HUES64 (cell line): ENCODE measurements around the gene USP49.
A peak's percentile ranks its signal among the peaks of the same experiment; 100 is the strongest.

Source experiments
- H3K27ac ChIP-seq: 2 replicates; pipeline ENCODE4 v1.7.0; 2013; ENCODE audit warnings: low read depth, low read length, inconsistent platforms
- H3K27me3 ChIP-seq: 2 replicates; pipeline ENCODE4 v1.6.1; 2013; ENCODE audit warnings: mild to moderate bottlenecking, low read length; ENCODE audit not compliant: insufficient read depth
- H3K36me3 ChIP-seq: 2 replicates; pipeline ENCODE4 v1.6.1; 2013; ENCODE audit warnings: mild to moderate bottlenecking, low read length; ENCODE audit not compliant: insufficient read depth
- H3K4me1 ChIP-seq: 2 replicates; pipeline ENCODE4 v1.6.1; 2013; ENCODE audit warnings: mild to moderate bottlenecking, low read length, moderate library complexity; ENCODE audit not compliant: insufficient read depth
- H3K4me3 ChIP-seq: 2 replicates; pipeline ENCODE4 v1.5.1; 2013; ENCODE audit warnings: mild to moderate bottlenecking, low read length, moderate library complexity
- H3K9ac ChIP-seq: 2 replicates; pipeline ENCODE4 v1.6.1; 2013; ENCODE audit warnings: mild to moderate bottlenecking, low read depth, low read length
- H3K9me3 ChIP-seq: 2 replicates; pipeline ENCODE4 v1.6.1; 2013; ENCODE audit warnings: low read depth, low read length; ENCODE audit not compliant: insufficient read depth
- WGBS: fragments of 150-250, 120-280 bp; methylation state at CpG from one replicate; pipeline ENCODE4 v1.1.7; 2013; ENCODE audit warnings: missing lambda C conversion rate; 5-methylcytosine and 5-hydroxymethylcytosine counted together

The USP49 gene

DNA sequence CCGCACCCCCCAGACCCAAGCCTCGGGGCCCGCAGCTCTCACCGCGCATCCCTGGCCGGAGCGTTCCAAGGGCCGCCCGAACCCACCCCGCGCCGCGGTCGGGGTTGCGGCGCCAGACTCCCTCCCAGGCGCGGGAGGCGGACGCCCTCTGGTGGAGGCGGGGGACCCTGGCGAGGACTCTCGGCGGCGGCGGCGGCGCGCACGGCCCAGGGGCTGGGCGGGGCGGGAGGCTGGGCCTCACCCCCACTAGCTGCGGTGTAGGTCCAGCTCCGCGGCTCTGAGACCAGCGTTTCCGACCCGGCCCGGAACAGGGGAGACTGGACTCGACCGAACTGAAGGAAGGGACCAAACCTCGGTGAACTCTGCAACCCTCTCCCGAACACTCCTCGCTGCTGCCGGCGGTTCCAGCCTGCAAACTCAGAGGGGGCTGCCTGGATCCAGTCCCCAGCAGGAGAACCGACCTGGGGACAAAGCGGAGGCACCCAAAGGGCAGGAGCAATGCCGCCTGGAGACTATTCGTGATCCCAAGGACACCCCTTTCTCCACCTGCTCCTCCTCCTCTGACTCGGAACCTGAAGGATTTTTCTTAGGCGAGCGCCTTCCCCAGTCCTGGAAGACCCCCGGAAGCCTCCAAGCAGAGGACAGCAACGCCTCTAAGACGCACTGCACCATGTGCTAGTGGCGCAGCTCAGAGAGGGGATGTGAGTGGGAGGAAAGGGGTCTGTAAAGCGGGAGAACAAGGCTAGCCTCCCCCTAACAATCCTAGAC lies 108.5 kb downstream of the USP49 start:
- H3K4me1 ChIP-seq, result 0 out of 2 replicates have a peak, but pooled peaks cover 3% of the 10 kb centered on the region
- peak overlapping the region; percentile 98 for H3K4me3 ChIP-seq
- under 1% methylated on average over 58 of the region's 58 CpGs for WGBS
- H3K36me3 ChIP-seq, result peaks cover 28% of the 10 kb centered on the region
- H3K27ac ChIP-seq, result no peak overlapping the region; the same call in 1 of the 2 replicates
- peaks cover 44% of the 10 kb centered on the region for H3K27me3 ChIP-seq
- H3K9ac ChIP-seq, result peak overlapping the region; percentile 98
- H3K9me3 ChIP-seq, result no peaks in the 10 kb centered on the region

DNA sequence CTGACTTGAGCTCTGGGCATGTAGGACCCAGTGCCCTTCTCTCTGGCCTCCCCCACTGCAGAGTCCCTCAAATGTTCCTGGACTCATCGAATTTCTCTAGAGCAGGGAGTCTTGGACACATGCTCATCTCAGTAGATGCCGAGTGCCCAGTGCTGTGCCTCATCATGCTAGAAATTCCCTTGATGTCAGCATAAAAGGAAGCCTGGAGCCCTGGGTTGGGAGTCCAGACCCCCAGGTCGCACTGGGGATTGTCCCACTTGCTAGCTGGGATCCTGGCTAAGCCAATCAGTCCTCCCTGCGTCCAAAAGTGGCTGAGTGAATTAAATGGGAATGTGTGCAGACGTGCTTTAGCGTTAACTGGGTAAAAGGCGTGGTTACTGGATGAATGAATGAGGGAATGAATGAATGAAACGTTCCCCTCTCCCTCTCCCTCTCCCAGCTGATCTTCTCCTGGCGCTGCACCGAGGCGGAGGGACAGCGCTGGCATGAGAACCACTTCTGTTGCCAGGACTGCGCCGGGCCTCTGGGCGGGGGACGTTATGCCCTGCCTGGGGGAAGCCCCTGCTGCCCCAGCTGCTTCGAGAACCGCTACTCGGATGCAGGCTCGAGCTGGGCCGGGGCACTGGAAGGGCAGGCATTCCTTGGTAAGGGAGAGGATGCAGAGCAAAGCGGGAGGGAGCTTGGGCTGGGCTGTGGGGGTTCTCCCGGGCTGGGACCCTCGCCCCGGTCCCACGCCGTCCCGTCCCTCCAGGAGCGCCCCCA lies 109.3 kb downstream of the USP49 start:
- no peaks in the 10 kb centered on the region for H3K9me3 ChIP-seq
- peak overlapping the region; percentile 98 for H3K4me3 ChIP-seq
- H3K36me3 ChIP-seq, result peaks cover 21% of the 10 kb centered on the region
- 27% methylated on average over 28 of the region's 29 CpGs for WGBS
- H3K27me3 ChIP-seq, result peaks cover 52% of the 10 kb centered on the region
- 0 out of 2 replicates have a peak overlapping the region, but pooled peaks have one; percentile 15 for H3K9ac ChIP-seq
- H3K4me1 ChIP-seq, result 0 out of 2 replicates have a peak, but pooled peaks cover 3% of the 10 kb centered on the region
- H3K27ac ChIP-seq, result no peak overlapping the region

DNA sequence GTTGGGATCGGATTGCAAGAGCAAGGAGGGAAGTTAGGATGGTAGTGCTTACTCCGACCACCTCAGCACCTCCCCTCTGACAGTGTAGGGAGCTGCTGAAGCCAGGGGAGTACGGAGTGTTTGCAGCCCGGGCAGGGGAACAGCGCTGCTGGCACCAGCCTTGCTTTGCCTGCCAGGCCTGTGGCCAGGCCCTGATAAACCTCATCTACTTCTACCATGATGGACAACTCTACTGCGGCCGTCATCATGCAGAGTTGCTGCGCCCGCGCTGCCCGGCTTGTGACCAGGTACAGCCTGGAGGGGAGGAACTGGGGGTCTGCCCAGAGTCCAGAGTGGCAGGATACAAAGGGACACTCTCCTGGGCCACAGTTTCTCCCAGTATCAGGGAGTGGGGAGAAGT lies 109.9 kb downstream of the USP49 start:
- WGBS, result 88% methylated on average over 11 of the region's 11 CpGs

DNA sequence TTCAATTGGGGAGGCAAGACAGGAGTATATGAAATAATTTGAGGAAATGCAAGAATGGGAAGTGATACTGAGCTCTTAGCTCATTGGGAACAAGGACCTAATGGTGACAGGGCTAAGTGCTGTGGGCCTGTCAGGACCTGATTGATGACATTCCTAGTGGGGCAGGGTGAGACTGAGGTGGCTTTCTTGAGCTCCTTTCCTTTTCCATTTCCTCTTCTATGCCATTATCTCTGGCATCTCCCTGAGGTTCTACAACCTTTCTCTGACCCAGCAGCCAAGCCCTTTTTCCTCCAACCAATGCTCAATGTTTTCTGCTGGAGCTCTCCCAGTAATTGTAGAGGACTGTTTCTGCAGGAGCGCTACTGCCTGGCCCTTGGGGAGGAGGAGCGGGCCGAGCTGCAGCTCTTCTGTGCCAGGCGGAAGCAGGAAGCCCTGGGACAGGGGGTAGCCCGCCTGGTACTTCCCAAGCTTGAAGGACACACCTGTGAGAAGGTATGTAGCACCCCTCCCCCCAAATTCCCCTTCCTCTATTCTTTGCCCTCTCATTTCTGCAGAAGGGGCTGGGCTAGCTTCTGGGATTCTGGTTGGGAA lies 110.5 kb downstream of the USP49 start:
- peaks cover 54% of the 10 kb centered on the region for H3K27me3 ChIP-seq

More for the DNA sequence above, 109.9 kb downstream of the USP49 start:
- no peak overlapping the region for H3K4me3 ChIP-seq
- H3K4me1 ChIP-seq, result 0 out of 2 replicates have a peak, but pooled peaks cover 3% of the 10 kb centered on the region
- H3K9ac ChIP-seq, result no peak overlapping the region
- H3K27ac ChIP-seq, result no peak overlapping the region
- no peaks in the 10 kb centered on the region for H3K9me3 ChIP-seq
- H3K27me3 ChIP-seq, result peaks cover 54% of the 10 kb centered on the region
- H3K36me3 ChIP-seq, result peaks cover 15% of the 10 kb centered on the region

DNA sequence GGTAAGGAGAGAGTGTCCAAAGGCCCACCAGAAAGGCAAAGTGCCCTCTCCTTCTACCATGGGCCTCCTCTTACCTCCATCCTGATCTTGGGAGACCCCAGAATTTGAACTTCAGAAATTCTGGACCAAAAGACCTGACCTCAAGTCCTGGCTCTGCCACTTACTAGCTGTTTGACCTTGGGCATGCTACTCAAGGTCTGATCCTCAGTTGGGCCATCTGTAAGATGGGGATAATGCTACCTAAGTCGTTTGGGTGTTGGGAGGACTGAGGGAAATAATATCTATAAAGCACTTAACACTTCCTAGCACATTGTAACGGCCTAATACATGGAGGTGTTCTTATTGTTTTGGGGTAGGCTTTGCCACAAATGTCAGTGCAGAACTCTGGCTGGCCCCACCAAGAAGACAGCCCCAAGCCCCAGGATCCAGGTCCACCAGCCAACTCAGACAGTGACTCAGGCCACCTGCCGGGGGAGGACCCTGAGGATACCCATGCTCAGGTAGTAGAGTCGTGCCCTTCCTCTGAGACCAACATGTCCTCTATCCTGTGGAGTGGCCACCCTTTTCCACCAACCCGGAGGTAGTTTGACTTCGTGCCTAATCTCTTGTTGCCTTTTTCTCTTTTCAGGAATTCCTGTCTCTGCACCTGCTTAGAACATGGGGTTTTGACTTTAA lies 111.9 kb downstream of the USP49 start:
- no peak overlapping the region for H3K9ac ChIP-seq
- no peak overlapping the region for H3K4me3 ChIP-seq
- H3K36me3 ChIP-seq, result no peaks in the 10 kb centered on the region
- no peak overlapping the region for H3K27ac ChIP-seq
- WGBS, result 78% methylated on average over 5 of the region's 6 CpGs
- no peaks in the 10 kb centered on the region for H3K9me3 ChIP-seq
- peaks cover 54% of the 10 kb centered on the region for H3K27me3 ChIP-seq
- H3K4me1 ChIP-seq, result 0 out of 2 replicates have a peak, but pooled peaks cover 3% of the 10 kb centered on the region

More for the DNA sequence above, 110.5 kb downstream of the USP49 start:
- H3K27ac ChIP-seq, result no peak overlapping the region
- 65% methylated on average over 5 of the region's 5 CpGs for WGBS
- H3K4me3 ChIP-seq, result no peak overlapping the region
- peaks cover 9% of the 10 kb centered on the region for H3K36me3 ChIP-seq
- H3K4me1 ChIP-seq, result 0 out of 2 replicates have a peak, but pooled peaks cover 3% of the 10 kb centered on the region
- H3K9me3 ChIP-seq, result no peaks in the 10 kb centered on the region
- H3K9ac ChIP-seq, result no peak overlapping the region

DNA sequence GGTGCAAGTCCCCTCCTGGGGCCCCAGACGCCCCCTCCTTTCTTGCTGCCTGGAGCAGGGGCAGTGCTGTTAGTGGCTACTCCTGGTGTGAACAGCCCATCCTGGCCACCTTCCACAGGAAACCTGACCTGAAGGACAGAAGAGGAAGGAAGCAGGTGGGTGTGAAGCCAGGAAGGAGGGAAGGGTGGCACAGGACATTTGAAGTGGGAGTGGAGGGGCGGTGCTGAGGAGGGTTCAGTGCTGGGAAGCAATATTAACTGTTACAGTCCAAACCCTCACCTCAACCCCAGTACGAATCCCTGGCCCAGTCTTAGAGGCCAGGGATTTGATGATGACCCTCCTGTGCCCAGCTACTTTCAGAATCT lies 113.8 kb downstream of the USP49 start:
- H3K36me3 ChIP-seq, result peaks cover 4% of the 10 kb centered on the region; the same call in 1 of the 2 replicates
- no peak overlapping the region for H3K9ac ChIP-seq
- H3K4me3 ChIP-seq, result peak overlapping the region; percentile 87
- H3K27me3 ChIP-seq, result peaks cover 54% of the 10 kb centered on the region
- no peak overlapping the region for H3K27ac ChIP-seq
- no peaks in the 10 kb centered on the region for H3K9me3 ChIP-seq
- 0 out of 2 replicates have a peak, but pooled peaks cover 3% of the 10 kb centered on the region for H3K4me1 ChIP-seq
- 60% methylated on average over 2 of the region's 3 CpGs for WGBS

DNA sequence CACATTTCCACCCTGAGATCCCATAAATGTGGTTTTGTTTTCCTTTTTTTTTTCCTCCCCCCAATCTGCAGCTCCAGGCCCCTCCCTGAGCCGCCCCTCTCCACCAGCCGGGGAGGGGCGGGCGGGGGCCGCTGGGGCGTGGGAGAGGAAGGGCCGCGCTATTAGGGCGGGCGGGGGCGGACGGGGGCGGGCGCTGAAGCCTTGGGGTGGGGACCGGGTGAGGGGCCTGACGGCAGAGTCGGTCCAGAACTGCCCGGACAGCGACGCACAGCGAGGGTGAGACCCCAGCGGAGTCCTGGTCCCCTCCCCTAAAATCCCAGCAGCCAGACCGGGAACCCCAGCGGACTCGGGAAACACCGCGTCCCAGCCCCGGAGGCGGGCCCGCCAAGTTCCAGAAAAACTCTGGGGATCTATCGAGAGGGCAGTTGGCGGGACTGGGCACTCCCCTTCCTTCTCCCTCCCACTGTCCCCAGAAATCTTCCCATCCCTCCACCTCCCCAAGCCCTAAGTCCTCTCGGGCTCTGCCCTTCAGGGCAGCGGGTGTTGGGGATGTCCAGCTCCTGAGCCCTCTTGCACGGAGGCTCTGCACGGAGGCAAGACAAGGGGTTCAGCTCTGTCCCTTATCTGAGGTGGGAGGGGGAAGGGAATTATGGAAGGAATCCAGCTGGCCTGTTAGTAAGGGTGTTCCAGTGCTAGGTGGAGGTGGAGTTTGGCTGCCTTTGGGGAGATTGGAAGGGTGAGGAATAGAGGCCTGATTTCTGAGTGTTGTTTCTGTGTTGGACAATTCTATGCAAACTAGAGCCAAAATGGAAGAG lies 114.4 kb downstream of the USP49 start, which contains the start of gene PRICKLE4:
Gene PRICKLE4 (plus strand): TSS at position 232 of the 815 bp plus-strand sequence. CDS start 2,692 bp downstream, outside the sequence.
- peak within 1 kb of the TSS; percentile 69; the same call in 1 of the 2 replicates for H3K9ac ChIP-seq
- H3K9me3 ChIP-seq, result no peaks in the 10 kb centered on the region
- WGBS, result 1% methylated on average over 31 of the region's 36 CpGs
- peaks cover 49% of the 10 kb centered on the region for H3K27me3 ChIP-seq
- H3K4me3 ChIP-seq, result peak within 1 kb of the TSS; percentile 87
- peaks cover 4% of the 10 kb centered on the region; the same call in 1 of the 2 replicates for H3K36me3 ChIP-seq
- H3K27ac ChIP-seq, result no peak within 1 kb of the TSS
- 0 out of 2 replicates have a peak, but pooled peaks cover 3% of the 10 kb centered on the region for H3K4me1 ChIP-seq

DNA sequence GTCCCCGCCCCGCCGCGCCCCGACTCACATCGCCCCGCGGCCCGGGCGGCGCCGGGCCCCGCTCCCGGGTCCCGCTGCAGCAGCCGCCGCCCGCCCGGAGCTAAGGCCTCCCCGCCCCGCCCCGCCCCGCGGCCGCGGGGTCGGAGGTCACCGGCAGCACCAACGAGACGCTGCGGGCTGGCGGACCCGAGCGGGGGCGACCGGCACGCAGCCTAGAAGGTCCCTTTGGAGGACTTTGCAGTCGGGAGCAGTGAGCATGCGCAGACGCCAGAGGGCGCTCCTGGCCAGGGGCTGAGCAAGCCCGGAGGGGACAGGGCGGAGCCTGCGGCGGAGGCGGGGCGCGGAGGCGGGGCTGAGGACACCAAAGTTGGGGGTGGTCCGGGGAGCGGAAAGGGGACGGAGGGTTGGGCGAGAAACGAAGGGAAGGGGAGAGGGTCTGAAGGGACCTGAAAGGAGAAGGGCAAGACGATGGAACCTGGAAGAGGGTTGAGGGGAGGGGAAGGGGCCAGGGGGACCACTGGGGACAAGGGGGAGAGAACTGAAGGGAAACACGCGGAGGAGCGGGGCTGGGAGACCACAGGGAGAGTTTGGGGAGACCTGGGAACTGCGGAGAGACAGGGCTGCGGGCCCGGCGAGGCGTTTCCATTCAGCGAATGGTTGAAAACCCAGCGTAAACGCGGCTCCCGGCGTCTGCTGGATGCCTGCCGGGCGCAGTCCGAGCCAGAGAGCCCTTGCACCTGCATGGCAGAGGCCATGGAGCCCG lies 115.2 kb downstream of the USP49 start, which contains the start of gene FRS3:
Gene FRS3 (minus strand): TSS at position 113 of the 763 bp plus-strand sequence. CDS start 2,913 bp downstream, outside the sequence.
- Histone ChIP-seq H3K9ac (peak within 1 kb of the TSS; percentile 69), H3K27me3 (peaks cover 41% of the 10 kb centered on the region), H3K4me1 (0 out of 2 replicates have a peak, but pooled peaks cover 3% of the 10 kb centered on the region), H3K27ac (no peak within 1 kb of the TSS), H3K4me3 (peak within 1 kb of the TSS; percentile 87), H3K36me3 (peaks cover 10% of the 10 kb centered on the region; the same call in 1 of the 2 replicates), H3K9me3 (no peaks in the 10 kb centered on the region)
- WGBS, result under 1% methylated on average over 73 of the region's 73 CpGs

DNA sequence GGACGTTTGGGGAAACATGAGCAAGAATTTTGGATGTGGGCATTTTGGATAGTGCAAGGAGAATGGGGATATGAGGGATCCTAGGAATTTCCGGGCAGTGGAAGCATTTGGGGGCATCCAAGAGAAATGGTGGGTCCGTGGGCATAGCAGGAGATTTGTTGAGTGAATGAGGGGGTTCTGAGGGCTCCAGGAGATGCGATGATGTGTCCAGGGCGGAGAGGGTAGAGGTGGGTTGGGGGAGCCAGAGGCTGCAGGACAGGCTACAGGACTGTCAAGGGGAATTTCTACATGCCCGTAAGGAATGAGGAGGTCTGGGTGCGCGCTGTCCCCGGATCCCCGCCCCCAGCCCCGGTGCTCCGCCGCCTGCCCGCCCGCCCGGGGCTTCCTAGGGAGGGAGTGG lies 115.8 kb downstream of the USP49 start:
- Histone ChIP-seq H3K4me1 (0 out of 2 replicates have a peak, but pooled peaks cover under 1% of the 10 kb centered on the region), H3K9me3 (no peaks in the 10 kb centered on the region), H3K36me3 (peaks cover 17% of the 10 kb centered on the region), H3K4me3 (peak overlapping the region; percentile 87), H3K27me3 (peaks cover 34% of the 10 kb centered on the region), H3K27ac (no peak overlapping the region), H3K9ac (peak overlapping the region; percentile 69)
- WGBS, result 3% methylated on average over 16 of the region's 16 CpGs
